Fibroblast of gingiva (primary cell): ENCODE results near the gene ERBB4.
"Not testable (repeated sequence)": the region's sequence is repeated elsewhere in the genome, so short reads cannot be mapped to it uniquely, and the experiment has no call there.

Source experiments
- DNase-seq: peaks from one replicate; pipeline ENCODE4 v3.0.0-alpha.2; 2011; ENCODE audit warnings: low read depth

ERBB4 gene

GRCh38 chr2:211592006-211592405 is 946.6 kb downstream of the ERBB4 start:
- not testable (repeated sequence) for DNase-seq

GRCh38 chr2:211591426-211591825 is 947.2 kb downstream of the ERBB4 start:
- DNase-seq: no peak

GRCh38 chr2:211568439-211568838 is 970.2 kb downstream of the ERBB4 start:
- DNase-seq: no peak

DNA sequence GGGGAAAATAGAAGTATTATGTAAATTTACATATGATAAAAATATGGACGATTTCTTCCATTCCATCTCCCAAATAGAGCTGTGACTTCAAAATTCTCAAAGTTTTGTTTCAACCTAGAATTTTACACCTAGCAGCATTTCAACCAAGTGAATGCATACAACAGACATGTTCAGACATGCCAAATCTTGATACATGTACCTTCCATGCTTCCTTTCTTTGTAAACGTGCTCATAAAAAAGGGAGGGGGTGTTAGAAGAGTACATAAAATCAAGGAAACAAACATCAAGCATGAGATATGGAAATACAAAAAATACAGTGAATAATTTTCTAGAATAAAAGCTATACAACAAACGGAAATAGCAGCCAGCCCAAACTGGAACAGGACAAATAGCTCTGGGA is 974.2 kb downstream of the ERBB4 start:
- DNase-seq: no peak

- DNase-seq: no peak
Measured at GRCh38 chr2:211545582-211545981, 993.0 kb downstream of the ERBB4 start.

GRCh38 chr2:211534632-211535031 is 1004.0 kb downstream of the ERBB4 start:
- no peak for DNase-seq

- not testable (repeated sequence) for DNase-seq
Measured at GRCh38 chr2:211524248-211524647, 1014.4 kb downstream of the ERBB4 start.

- no peak for DNase-seq
Measured at GRCh38 chr2:211516537-211516936, 1022.1 kb downstream of the ERBB4 start.

DNA sequence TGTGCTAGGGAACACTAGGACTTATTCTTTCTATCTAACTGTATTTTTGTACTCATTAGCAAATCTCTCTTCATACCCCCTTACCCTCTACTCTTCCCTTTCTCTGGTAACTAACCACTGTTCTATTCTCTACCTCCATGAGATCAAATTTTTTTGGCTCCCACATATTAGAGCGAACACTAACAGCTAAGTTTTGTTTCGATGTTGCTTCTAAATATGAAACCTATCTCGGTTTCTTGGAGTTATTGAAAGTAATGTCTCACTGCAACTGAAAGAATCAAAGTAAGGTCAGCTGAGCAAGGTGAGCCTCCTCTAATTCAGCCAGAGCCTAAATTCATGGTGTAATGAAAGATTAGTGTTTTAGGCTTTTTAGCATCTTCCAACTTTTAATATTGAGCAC is 1024.6 kb downstream of the ERBB4 start:
- no peak for DNase-seq

DNA sequence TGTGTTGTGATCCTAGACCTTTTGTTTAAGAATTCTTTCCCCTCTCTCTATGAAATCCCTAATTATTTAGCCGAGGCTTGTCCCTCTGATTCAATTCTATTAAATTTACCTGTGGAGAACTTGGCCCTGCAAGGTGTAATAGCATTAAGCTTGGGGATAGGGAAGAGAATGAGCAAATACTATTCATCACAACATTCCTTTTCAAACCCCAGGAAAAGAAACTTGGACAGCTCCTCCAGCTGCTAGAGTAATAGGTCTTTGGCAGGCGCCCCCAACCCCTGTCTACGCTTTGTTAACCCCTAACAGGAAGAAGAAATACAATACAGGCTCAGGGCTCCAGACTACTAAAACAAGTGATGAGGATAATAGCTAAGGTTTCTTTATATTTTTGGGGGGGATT is 1025.2 kb downstream of the ERBB4 start:
- DNase-seq: no peak

GRCh38 chr2:211512806-211513205 is 1025.8 kb downstream of the ERBB4 start:
- no peak for DNase-seq

DNA sequence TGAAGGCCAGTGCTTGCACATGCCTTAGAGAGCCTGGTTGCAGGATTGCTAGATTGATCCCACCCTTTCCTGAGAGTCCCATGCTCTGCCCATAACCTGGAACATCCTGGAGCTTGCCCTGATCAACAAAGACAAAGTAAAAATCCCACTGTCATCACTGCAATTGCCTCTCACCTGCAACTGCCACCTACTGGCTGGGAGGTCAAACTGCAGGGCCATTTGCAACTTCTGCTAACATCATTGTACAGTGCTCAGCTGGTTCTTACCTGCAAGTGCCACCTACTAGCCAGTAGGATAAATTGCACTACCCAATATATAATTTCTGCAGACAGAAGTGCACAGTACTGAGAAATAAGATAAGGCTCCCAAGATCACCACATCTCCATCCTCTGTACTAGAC is 1034.7 kb downstream of the ERBB4 start:
- no peak for DNase-seq

DNA sequence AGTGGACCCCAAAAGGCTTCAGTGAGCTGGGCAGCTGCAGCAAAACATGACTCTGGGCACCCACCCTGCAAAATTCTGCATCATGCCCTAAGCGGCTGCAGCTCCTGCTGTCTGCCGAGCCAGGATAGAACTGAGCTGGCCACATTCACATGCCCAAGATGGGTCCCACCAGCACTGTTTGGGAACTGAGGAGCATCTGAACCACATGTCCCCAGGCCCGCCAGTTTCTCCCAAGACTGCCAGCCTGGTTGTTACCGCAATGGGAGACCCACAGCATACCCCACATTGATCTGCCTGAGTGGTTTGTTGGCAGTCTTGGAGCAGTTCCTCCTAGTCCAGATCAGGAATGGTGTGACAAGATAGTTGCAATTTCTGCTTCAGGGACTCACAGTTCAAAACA is 1035.4 kb downstream of the ERBB4 start:
- no peak for DNase-seq

GRCh38 chr2:211498551-211499205 is 1039.9 kb downstream of the ERBB4 start:
- DNase-seq: no peak

- DNase-seq: no peak
Measured at GRCh38 chr2:211495339-211495738, 1043.3 kb downstream of the ERBB4 start.

- no peak for DNase-seq
Measured at GRCh38 chr2:211494536-211494935, 1044.1 kb downstream of the ERBB4 start.

DNA sequence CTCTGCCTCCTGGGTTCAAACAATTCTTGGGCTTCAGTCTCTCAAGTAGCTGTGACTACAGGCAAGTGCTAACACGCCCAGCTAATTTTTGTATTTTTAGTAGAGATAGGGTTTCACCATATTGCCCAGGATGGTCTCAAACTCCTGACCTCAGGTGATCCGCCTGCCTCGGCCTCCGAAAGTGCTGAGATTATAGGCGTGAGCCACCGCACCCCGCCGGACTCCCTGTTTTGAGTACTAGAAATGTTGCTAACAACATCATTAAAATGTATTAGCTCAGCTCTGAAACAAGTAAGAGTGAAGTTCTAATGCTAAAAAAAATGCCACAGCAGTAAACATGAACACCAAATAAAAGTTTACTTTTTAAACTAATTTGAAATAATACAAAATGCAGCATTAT is 1044.5 kb downstream of the ERBB4 start:
- no peak for DNase-seq

DNA sequence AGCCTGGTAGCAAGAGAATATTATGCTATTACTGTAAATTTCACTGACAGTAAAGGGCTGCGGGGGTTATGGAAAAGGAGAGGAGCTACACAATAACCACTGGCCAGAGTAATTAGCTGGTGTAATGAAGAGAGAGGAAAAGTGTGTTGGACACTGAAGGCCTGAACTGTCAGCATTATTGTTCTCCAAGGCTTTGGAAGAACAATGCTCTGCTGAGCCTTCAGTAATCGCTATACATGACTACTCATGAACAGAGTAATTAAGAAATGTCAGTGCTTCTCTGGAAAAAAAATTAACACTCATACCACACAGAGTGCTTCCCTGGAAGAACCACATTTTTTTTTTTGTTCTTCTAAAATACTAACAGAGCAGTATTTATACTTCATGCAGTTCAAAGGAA is 1050.9 kb downstream of the ERBB4 start:
- DNase-seq: no peak

- no peak for DNase-seq
Measured at GRCh38 chr2:211479536-211480150, 1059.0 kb downstream of the ERBB4 start.

- DNase-seq: no peak
Measured at GRCh38 chr2:211477537-211478275, 1060.9 kb downstream of the ERBB4 start.

DNA sequence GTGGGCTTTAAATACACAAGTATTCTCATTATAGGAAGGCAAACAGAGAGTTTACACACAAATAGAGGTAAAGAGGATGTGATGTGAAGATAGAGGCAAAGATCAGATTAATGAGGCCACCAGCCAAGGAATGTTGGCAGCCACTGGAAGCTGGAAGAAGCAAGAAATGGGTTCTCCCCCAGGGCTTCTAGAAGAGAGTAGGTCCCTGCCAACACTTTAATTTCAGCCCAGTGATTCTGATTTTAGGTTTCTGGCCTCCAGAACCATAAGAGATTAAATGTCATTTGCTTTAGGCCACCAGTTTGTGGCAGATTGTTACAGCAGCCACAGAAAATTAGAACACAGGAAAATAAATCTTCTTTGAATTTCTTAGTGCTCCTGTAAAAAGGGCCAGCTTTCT is 1065.5 kb downstream of the ERBB4 start:
- DNase-seq: no peak

GRCh38 chr2:211469664-211470059 is 1068.9 kb downstream of the ERBB4 start:
- DNase-seq: no peak

GRCh38 chr2:211468877-211469663 is 1069.5 kb downstream of the ERBB4 start:
- no peak for DNase-seq
